ENCODE data around the gene ZNF831.

The ZNF831 gene

DNA sequence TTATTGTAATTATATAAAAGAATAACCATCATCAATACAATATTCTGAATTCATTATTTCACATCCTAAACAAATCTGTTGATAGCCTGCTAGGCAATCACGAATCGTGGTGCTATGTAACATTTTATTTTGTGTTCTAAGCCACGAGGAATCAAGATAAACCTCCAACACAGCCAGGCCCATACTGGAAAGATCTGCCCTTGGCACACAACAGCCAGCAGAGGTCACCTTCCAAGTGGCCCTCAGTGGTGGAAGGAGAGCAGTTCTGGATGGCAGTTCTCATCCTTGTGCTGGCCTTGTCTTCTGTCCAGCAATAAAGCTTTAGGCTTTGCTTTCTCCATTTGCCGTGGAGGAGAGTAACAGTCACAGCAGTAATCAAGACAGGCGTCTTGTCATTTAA is 13.2 kb downstream of the ZNF831 start:
- TF ChIP-seq CTCF (IDR thresholded peaks at IDR 0.05; ENCODE audit: low read length, missing control alignments), result no peak
- no peak for DNase-seq (ENCODE audit: low read depth)

GRCh38 chr20:59177266-59178250 is 13.9 kb downstream of the ZNF831 start:
- no peak overlapping the region for H3K4me3 ChIP-seq (replicated peaks; ENCODE audit: low read depth, low read length)
- no peak for TF ChIP-seq CTCF (IDR thresholded peaks at IDR 0.05; ENCODE audit: low read length, missing control alignments)
- no peak for DNase-seq (ENCODE audit: low read depth)

More for the DNA sequence above, 13.2 kb downstream of the ZNF831 start:
- H3K4me3 ChIP-seq (replicated peaks; ENCODE audit: low read depth, low read length), result no peak overlapping the region

GRCh38 chr20:59178983-59179595 is 15.5 kb downstream of the ZNF831 start:
- H3K4me3 ChIP-seq (replicated peaks; ENCODE audit: low read depth, low read length), result no peak overlapping the region
- TF ChIP-seq CTCF (IDR thresholded peaks at IDR 0.05; ENCODE audit: low read length, missing control alignments), result no peak
- DNase-seq (ENCODE audit: low read depth), result no peak

DNA sequence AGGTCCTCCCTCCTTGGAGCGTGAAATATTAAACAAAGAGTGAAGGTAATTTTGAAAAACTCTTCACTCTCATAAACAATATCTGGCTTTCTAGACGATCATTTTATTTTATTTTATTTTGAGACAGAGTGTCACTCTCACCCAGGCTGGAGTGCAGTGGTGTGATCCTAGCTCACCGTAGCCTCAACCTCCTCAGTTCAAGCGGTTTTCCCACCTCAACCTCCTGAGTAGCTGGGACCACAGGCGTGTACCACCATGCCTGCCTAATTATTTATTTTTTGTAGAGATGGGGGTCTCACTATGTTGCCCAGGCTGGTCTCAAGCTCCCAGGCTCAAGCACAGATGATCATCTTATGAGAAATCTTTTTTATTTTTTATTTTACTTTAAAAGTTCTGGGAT is 16.4 kb downstream of the ZNF831 start:
- DNase-seq (ENCODE audit: low read depth), result no peak
- no peak for TF ChIP-seq CTCF (IDR thresholded peaks at IDR 0.05; ENCODE audit: low read length, missing control alignments)
- H3K4me3 ChIP-seq (replicated peaks; ENCODE audit: low read depth, low read length), result no peak overlapping the region

- TF ChIP-seq CTCF (IDR thresholded peaks at IDR 0.05; ENCODE audit: low read length, missing control alignments), result no peak
- H3K4me3 ChIP-seq (replicated peaks; ENCODE audit: low read depth, low read length), result no peak overlapping the region
- DNase-seq (ENCODE audit: low read depth), result no peak
Measured at GRCh38 chr20:59181936-59182335, 18.3 kb downstream of the ZNF831 start.

DNA sequence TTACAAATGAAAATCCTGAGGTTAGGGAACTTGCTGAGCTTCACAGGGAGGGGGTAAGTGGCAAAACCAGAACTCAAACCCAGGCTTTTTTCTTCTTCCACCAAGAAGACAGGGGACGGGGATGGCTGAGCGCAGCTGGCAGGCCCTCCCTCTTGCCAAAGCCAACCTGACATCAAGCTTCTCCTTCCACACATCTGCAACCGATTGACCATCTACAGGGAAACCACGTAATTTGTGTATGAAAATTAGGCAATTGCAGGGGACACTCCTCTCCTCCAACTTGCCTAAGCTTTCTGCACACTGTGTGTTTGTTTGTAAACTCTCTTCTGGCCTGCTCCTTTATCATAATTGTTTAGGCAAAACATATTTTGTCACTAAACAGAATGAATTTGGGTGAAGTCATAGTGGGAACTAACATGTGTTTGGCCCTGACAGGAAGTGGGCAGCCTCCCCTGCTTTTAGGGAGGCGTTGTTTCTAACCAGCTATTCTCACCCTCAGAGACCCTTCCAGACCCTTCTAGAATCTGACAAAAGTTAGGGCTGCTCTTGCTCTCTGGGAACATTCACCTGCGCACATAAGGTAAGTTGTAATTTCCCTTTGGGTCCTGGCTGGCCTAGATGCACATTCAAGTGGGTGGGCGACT is 18.9 kb downstream of the ZNF831 start:
- DNase-seq (ENCODE audit: low read depth), result no peak
- no peak for TF ChIP-seq CTCF (IDR thresholded peaks at IDR 0.05; ENCODE audit: low read length, missing control alignments)
- H3K4me3 ChIP-seq (replicated peaks; ENCODE audit: low read depth, low read length), result no peak overlapping the region
